NCI-H1417 (cell line): ENCODE data around the gene KLC4.
A peak's percentile ranks its signal among the peaks of the same experiment; 100 is the strongest.
"Not testable (repeated sequence)": the region's sequence is repeated elsewhere in the genome, so short reads cannot be mapped to it uniquely, and the experiment has no call there.

Experiments used
- DNase-seq, 3 experiments: peaks; one replicate each; lab custom pipeline; 2025; lab: John Stamatoyannopoulos, UW

Gene KLC4

GRCh38 chr6:43093436-43094289 is 34.2 kb downstream of the KLC4 start:
- no peak for DNase-seq

- no peak for DNase-seq
These were observed 36.5 kb downstream of the KLC4 start for GRCh38 chr6:43095939-43096338.

- DNase-seq = peak in 2 of 3 experiments; percentile 16 to 55
These were observed 37.1 kb downstream of the KLC4 start for GRCh38 chr6:43096451-43097097.

GRCh38 chr6:43097098-43097489 is 37.7 kb downstream of the KLC4 start:
- no peak for DNase-seq

- DNase-seq = no peak
These were observed 38.1 kb downstream of the KLC4 start for GRCh38 chr6:43097502-43097901.

- no peak for DNase-seq
These were observed 42.1 kb downstream of the KLC4 start for GRCh38 chr6:43101497-43101896.

- peak in 1 of 3 experiments; percentile 38 for DNase-seq
These were observed 43.9 kb downstream of the KLC4 start for GRCh38 chr6:43103253-43103876.

- DNase-seq = peak in 1 of 3 experiments; percentile 8
These were observed 46.2 kb downstream of the KLC4 start for GRCh38 chr6:43105538-43106222.

- peak in 2 of 3 experiments; percentile 71 to 94 for DNase-seq
These were observed 48.1 kb downstream of the KLC4 start for GRCh38 chr6:43107344-43108062.

GRCh38 chr6:43113431-43114260 is 54.2 kb downstream of the KLC4 start:
- peak; percentile 24 to 95 (median 66) for DNase-seq

GRCh38 chr6:43115365-43115764 is 55.9 kb downstream of the KLC4 start:
- DNase-seq = peak in 1 of 3 experiments; percentile 28

GRCh38 chr6:43117466-43117865 is 58.0 kb downstream of the KLC4 start:
- not testable (repeated sequence) for DNase-seq

GRCh38 chr6:43119482-43119881 is 60.1 kb downstream of the KLC4 start:
- no peak for DNase-seq

- no peak for DNase-seq
These were observed 60.8 kb downstream of the KLC4 start for GRCh38 chr6:43120101-43120763.

- no peak for DNase-seq
These were observed 61.8 kb downstream of the KLC4 start for GRCh38 chr6:43120944-43121913.

GRCh38 chr6:43122146-43122545 is 62.7 kb downstream of the KLC4 start:
- DNase-seq = no peak

- no peak for DNase-seq
These were observed 64.3 kb downstream of the KLC4 start for GRCh38 chr6:43123461-43124314.

- no peak for DNase-seq
These were observed 65.0 kb downstream of the KLC4 start for GRCh38 chr6:43124481-43124880.
